IMR-90 (cell line): ENCODE data around the gene TIGIT. TPM values are rescaled to one million over a fixed set of nuclear protein-coding genes. Genes with fewer than 3 reads are reported as not detected.

Source experiments
- ATAC-seq: fragments of 200-7000 bp; cut with Tn5 transposase; 2 replicates; pipeline ENCODE4 v1.9.1; 2020; ENCODE audit warnings: low read depth, mild to moderate bottlenecking, moderate library complexity
- Bru-seq: library from RNA; stranded (reverse); fragments of 400-500 nt; gene quantifications from one replicate; lab custom pipeline; 2021; lab: Mats Ljungman, UMichigan
- BruChase-seq, 2 experiments: library from RNA; stranded (reverse); fragments of 400-500 nt; gene quantifications; one replicate each; lab custom pipeline; 2021; lab: Mats Ljungman, UMichigan
- BruUV-seq: library from RNA; stranded (reverse); fragments of 400-500 nt; replicated peaks from 2 replicates; lab custom pipeline; 2021; lab: Mats Ljungman, UMichigan
- CTCF ChIA-PET: fragments of 300-600 bp; formaldehyde crosslinking; extraction: SDS; loops from one replicate; lab custom pipeline; 2021; ENCODE audit warnings: antibody characterized with exemption; lab: Yijun Ruan, JAX
- POLR2A ChIA-PET: fragments of 300-600 bp; sonication (Branson Sonifier 250); formaldehyde crosslinking; loops from one replicate; lab custom pipeline; 2022; ENCODE audit warnings: antibody characterized with exemption; ENCODE audit not compliant: unreplicated experiment; lab: Charles Lee
- DNase-seq: peaks from one replicate; pipeline ENCODE4 v3.0.0; 2013
- H2AFZ ChIP-seq: replicated peaks from 2 replicates; pipeline ENCODE3; 2013; ENCODE audit warnings: low read length, mild to moderate bottlenecking; ENCODE audit not compliant: poor library complexity
- H2AK5ac ChIP-seq: 2 replicates; pipeline ENCODE4 v1.6.1; 2013; ENCODE audit warnings: low read depth, low read length, inconsistent platforms
- H2AK9ac ChIP-seq: replicated peaks from 2 replicates; pipeline ENCODE3; 2013; ENCODE audit warnings: mild to moderate bottlenecking, low read depth, low read length, moderate library complexity; ENCODE audit not compliant: poor library complexity
- H2BK120ac ChIP-seq: 2 replicates; pipeline ENCODE4 v1.6.1; 2013; ENCODE audit warnings: low read depth, low read length, inconsistent platforms
- H2BK15ac ChIP-seq: 3 replicates; pipeline ENCODE4 v1.6.1; 2013; ENCODE audit warnings: low read depth, low read length, inconsistent platforms
- H2BK20ac ChIP-seq: 2 replicates; pipeline ENCODE4 v1.6.1; 2013; ENCODE audit warnings: low read depth, mild to moderate bottlenecking, inconsistent platforms, low read length, moderate library complexity
- H2BK5ac ChIP-seq: 2 replicates; pipeline ENCODE4 v1.6.1; 2013; ENCODE audit warnings: mild to moderate bottlenecking, low read depth, low read length, inconsistent platforms; ENCODE audit not compliant: poor library complexity, severe bottlenecking
- H3K14ac ChIP-seq: replicated peaks from 2 replicates; pipeline ENCODE4 v1.6.1; 2013; ENCODE audit warnings: low read depth, low read length, inconsistent platforms
- H3K18ac ChIP-seq: 2 replicates; pipeline ENCODE4 v1.6.1; 2013; ENCODE audit warnings: low read depth, low read length, control low read depth
- H3K23ac ChIP-seq: 2 replicates; pipeline ENCODE4 v1.6.1; 2013; ENCODE audit warnings: low read depth, low read length, inconsistent platforms
- H3K27ac ChIP-seq: 2 replicates; pipeline ENCODE4 v1.5.1; 2013; ENCODE audit warnings: mild to moderate bottlenecking, control low read depth, low read length; ENCODE audit not compliant: insufficient read depth
- H3K27me3 ChIP-seq: 2 replicates; pipeline ENCODE4 v1.6.1; 2013; ENCODE audit warnings: low read length; ENCODE audit not compliant: control insufficient read depth, insufficient read depth
- H3K36me3 ChIP-seq: 2 replicates; pipeline ENCODE4 v1.6.1; 2013; ENCODE audit warnings: low read length, mixed read lengths; ENCODE audit not compliant: control insufficient read depth, insufficient read depth
- H3K4ac ChIP-seq: 2 replicates; pipeline ENCODE4 v1.6.1; 2013; ENCODE audit warnings: low read depth, low read length, inconsistent platforms
- H3K4me1 ChIP-seq: 2 replicates; pipeline ENCODE4 v1.6.1; 2013; ENCODE audit warnings: low read length, mixed read lengths; ENCODE audit not compliant: control insufficient read depth, insufficient read depth
- H3K4me2 ChIP-seq: 2 replicates; pipeline ENCODE4 v1.6.1; 2013; ENCODE audit warnings: low read depth, mild to moderate bottlenecking, control low read depth, low read length, moderate library complexity
- H3K4me3 ChIP-seq: 2 replicates; pipeline ENCODE4 v1.5.1; 2013; ENCODE audit warnings: low read depth, mild to moderate bottlenecking, control low read depth, low read length, moderate library complexity; ENCODE audit not compliant: insufficient read depth
- H3K56ac ChIP-seq: 2 replicates; pipeline ENCODE4 v1.6.1; 2013; ENCODE audit warnings: low read length, inconsistent platforms; ENCODE audit not compliant: insufficient read depth; ENCODE audit errors: extremely low read depth
- H3K79me1 ChIP-seq, 2 experiments: 2 replicates each; pipeline ENCODE4 v1.6.1; 2013; ENCODE audit warnings: low read length in 2 of 2, inconsistent platforms in 1 of 2, low read depth in 1 of 2
- H3K9ac ChIP-seq: 2 replicates; pipeline ENCODE4 v1.6.1; 2013; ENCODE audit warnings: low read depth, low read length, control low read depth
- H3K9me1 ChIP-seq: 2 replicates; pipeline ENCODE4 v1.6.1; 2013; ENCODE audit warnings: low read length, inconsistent platforms; ENCODE audit not compliant: insufficient read depth
- H3K9me3 ChIP-seq: 2 replicates; pipeline ENCODE4 v1.6.1; 2013; ENCODE audit warnings: low read length; ENCODE audit not compliant: control insufficient read depth, insufficient read depth
- H4K20me1 ChIP-seq: 2 replicates; pipeline ENCODE4 v1.6.1; 2013; ENCODE audit warnings: low read length, inconsistent platforms; ENCODE audit not compliant: insufficient read depth
- H4K5ac ChIP-seq: 2 replicates; pipeline ENCODE4 v1.6.1; 2013; ENCODE audit warnings: mild to moderate bottlenecking, low read depth, low read length, control low read depth
- H4K8ac ChIP-seq, 2 experiments: 2 replicates each; pipeline ENCODE4 v1.6.1; 2013; ENCODE audit warnings: low read depth in 2 of 2, low read length in 2 of 2, control low read depth in 1 of 2, inconsistent platforms in 1 of 2
- H4K91ac ChIP-seq: 2 replicates; pipeline ENCODE4 v1.6.1; 2013; ENCODE audit warnings: low read depth, low read length, inconsistent platforms; ENCODE audit not compliant: insufficient read depth
- BHLHE40 ChIP-seq: fragments of 150-350 bp; IDR thresholded peaks from 2 replicates; pipeline ENCODE4 v1.6.1; 2016; ENCODE audit warnings: mild to moderate bottlenecking, low read depth, low read length
- CHD1 ChIP-seq: IDR thresholded peaks from 2 replicates; pipeline ENCODE4 v1.6.1; 2012; ENCODE audit warnings: low read depth, low read length, improper control_type of control experiment
- ELK1 ChIP-seq: fragments of 150-350 bp; IDR thresholded peaks from 2 replicates; pipeline ENCODE4 v1.6.1; 2016; ENCODE audit warnings: low read depth, mild to moderate bottlenecking, low read length, moderate library complexity, borderline replicate concordance
- FOS ChIP-seq: fragments of 150-350 bp; IDR thresholded peaks from 2 replicates; pipeline ENCODE4 v1.6.1; 2016; ENCODE audit warnings: low read depth, low read length
- MAFK ChIP-seq: IDR thresholded peaks from 2 replicates; pipeline ENCODE4 v1.6.1; 2012; ENCODE audit warnings: low read depth, low read length, improper control_type of control experiment
- RAD21 ChIP-seq: IDR thresholded peaks from 2 replicates; pipeline ENCODE4 v1.6.1; 2012; ENCODE audit warnings: low read length, improper control_type of control experiment
- RCOR1 ChIP-seq: IDR thresholded peaks from 2 replicates; pipeline ENCODE4 v1.6.1; 2012; ENCODE audit warnings: mild to moderate bottlenecking, low read length, improper control_type of control experiment; ENCODE audit not compliant: insufficient replicate concordance
- WGBS, 2 experiments: methylation state at CpG; one replicate each; pipeline versions ENCODE4 v1.1.5 to v1.1.7; 2013; ENCODE audit warnings: missing lambda C conversion rate in 2 of 2; ENCODE audit not compliant: insufficient read length in 1 of 2; ENCODE audit errors: extremely low coverage in 2 of 2; 5-methylcytosine and 5-hydroxymethylcytosine counted together
- dilution Hi-C: fragments of 300-500 bp; cut with HindIII; formaldehyde crosslinking; loops from one replicate; pipeline ENCODE4 v1.14.3; 2018; ENCODE audit warnings: low sequenced_read_pairs; ENCODE audit not compliant: unreplicated experiment
- in situ Hi-C: fragments of 300-500 bp; cut with MboI; formaldehyde crosslinking; loops from 3 replicates; pipeline ENCODE4 v1.14.3; 2019; ENCODE audit warnings: low sequenced_read_pairs, inconsistent platforms, mixed read lengths
- intact Hi-C: fragments of 100-400 bp; cut with micrococcal nuclease; formaldehyde crosslinking; loops from 2 replicates; pipeline ENCODE4 v1.10.0; 2022
- long read RNA-seq: library from polyadenylated mRNA; unstranded; transcript quantifications from one replicate; pipeline ENCODE4 v2.0.0, GENCODE V29; 2021; ENCODE audit not compliant: unreplicated experiment
- polyA plus RNA-seq, 3 experiments: library from polyadenylated mRNA; depleted of rRNA; stranded (reverse); fragments of >200 nt; gene quantifications; 2 replicates each; pipeline ENCODE4 v1.2.3, GENCODE V29; 2012; ENCODE audit warnings: low replicate concordance in 1 of 3
- total RNA-seq: library from RNA; depleted of rRNA; stranded (reverse); fragments of >200 nt; gene quantifications from 2 replicates; pipeline ENCODE4 v1.2.3, GENCODE V29; 2012; rRNA removed
- TF ChIP-seq, protein P1 (sequence below): conservative IDR thresholded peaks from 2 replicates; pipeline ENCODE4 v1.5.1; 2012; ENCODE audit warnings: mild to moderate bottlenecking, low read depth, low read length, improper control_type of control experiment

Gene TIGIT
- not detected in 2 replicates for total RNA-seq
- polyA plus RNA-seq (2012; rRNA removed): not detected in 2 replicates
- not detected in 2 replicates for polyA plus RNA-seq (2012; cell fraction: cytosol; rRNA removed)
- not detected in 2 replicates for polyA plus RNA-seq (2012; cell fraction: nucleus; rRNA removed; ENCODE audit: low replicate concordance)
- Bru-seq, nascent RNA: not detected
- not detected for BruChase-seq, experiment 1, labeled RNA remaining after a 6-hour chase
- percentile 8 among the genes with signal in this experiment for BruChase-seq, experiment 2, labeled RNA remaining after a 2-hour chase
- long read RNA-seq: 0 reads

DNA sequence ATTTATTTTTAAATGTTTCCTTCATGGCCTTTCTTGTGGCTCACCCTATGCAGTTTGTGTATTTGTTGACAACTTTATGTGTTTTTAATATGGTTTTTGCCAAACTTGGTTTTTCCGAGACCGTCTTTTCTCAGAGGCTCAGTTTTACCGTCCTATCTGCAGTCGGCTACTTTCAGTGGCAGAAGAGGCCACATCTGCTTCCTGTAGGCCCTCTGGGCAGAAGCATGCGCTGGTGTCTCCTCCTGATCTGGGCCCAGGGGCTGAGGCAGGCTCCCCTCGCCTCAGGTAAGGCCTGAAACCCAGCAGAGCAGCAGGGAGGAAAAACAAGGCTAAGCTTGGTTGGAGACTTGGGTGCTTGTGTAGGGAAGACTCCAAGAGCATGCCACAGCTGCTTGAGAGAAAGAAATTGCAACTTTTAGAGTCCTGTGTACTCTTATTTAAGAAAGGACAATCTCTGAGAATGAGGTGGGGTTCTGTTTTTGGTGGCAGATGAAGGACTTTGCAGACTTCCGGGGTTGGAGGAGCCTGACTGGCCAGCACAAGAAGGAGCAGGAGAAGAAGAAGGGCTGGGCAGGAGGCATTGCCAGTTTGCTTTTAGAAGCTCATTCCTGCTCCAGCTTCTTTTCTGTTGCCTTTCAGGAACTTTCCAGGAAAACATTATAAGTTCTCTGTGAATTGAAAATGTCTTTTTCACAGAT, at the start of gene TIGIT:
TIGIT (plus strand) TSS at position 191 of the 698 bp plus-strand sequence; CDS start at position 225, 34 bp downstream.
- H4K8ac ChIP-seq: no peak within 1 kb of the TSS
- no peak within 1 kb of the TSS for H2BK15ac ChIP-seq
- no peak within 1 kb of the TSS for H3K4ac ChIP-seq
- no peaks in the 10 kb centered on the region for H3K9me3 ChIP-seq
- no peak within 1 kb of the TSS for H2BK120ac ChIP-seq
- no peaks in the 10 kb centered on the region for H4K20me1 ChIP-seq
- intact Hi-C loops: loop anchor here (5.0 kb wide), 1 partner anchor 123 kb away; no protein-coding TSS in a partner anchor
- no TSS peak for BruUV-seq
- H3K14ac ChIP-seq: no peak within 1 kb of the TSS
- no peak within 1 kb of the TSS for H3K23ac ChIP-seq
- ChIA-PET CTCF (interaction anchor here (1.1 kb wide), 1 partner anchor 139 kb away, joined by 3 read pairs; no protein-coding TSS in a partner anchor), POLR2A (no interaction called here)
- H3K79me1 ChIP-seq: no peaks in the 10 kb centered on the region
- no peak within 1 kb of the TSS for H2BK5ac ChIP-seq
- H3K4me3 ChIP-seq: no peak within 1 kb of the TSS
- no peak within 1 kb of the TSS for H3K27ac ChIP-seq
- ATAC-seq (no peak), DNase-seq (no peak)
- H3K4me1 ChIP-seq: no peaks in the 10 kb centered on the region
- WGBS, 2 experiments: 57% methylated on average over 1 of the region's 7 CpGs; no CpG with 5 or more reads in 1 of the 2 experiments
- peaks cover 2% of the 10 kb centered on the region; the same call in 1 of the 2 replicates for H3K9me1 ChIP-seq
- H2AK5ac ChIP-seq: no peak within 1 kb of the TSS
- H2AK9ac ChIP-seq: no peak within 1 kb of the TSS
- in situ Hi-C loops: no loop called here
- no peak for TF ChIP-seq RCOR1
- TF ChIP-seq ELK1: no peak
- TF ChIP-seq RAD21: no peak
- TF ChIP-seq FOS: no peak
- no peak for TF ChIP-seq CHD1
- no peak for TF ChIP-seq BHLHE40
- TF ChIP-seq MAFK: no peak
- TF ChIP-seq, protein P1, sequence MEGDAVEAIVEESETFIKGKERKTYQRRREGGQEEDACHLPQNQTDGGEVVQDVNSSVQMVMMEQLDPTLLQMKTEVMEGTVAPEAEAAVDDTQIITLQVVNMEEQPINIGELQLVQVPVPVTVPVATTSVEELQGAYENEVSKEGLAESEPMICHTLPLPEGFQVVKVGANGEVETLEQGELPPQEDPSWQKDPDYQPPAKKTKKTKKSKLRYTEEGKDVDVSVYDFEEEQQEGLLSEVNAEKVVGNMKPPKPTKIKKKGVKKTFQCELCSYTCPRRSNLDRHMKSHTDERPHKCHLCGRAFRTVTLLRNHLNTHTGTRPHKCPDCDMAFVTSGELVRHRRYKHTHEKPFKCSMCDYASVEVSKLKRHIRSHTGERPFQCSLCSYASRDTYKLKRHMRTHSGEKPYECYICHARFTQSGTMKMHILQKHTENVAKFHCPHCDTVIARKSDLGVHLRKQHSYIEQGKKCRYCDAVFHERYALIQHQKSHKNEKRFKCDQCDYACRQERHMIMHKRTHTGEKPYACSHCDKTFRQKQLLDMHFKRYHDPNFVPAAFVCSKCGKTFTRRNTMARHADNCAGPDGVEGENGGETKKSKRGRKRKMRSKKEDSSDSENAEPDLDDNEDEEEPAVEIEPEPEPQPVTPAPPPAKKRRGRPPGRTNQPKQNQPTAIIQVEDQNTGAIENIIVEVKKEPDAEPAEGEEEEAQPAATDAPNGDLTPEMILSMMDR: no peak
- dilution Hi-C loops: no loop called here
- no peak within 1 kb of the TSS for H3K18ac ChIP-seq
- no peak within 1 kb of the TSS for H3K9ac ChIP-seq
- H2AFZ ChIP-seq: no peak within 1 kb of the TSS
- no peaks in the 10 kb centered on the region for H3K36me3 ChIP-seq
- H4K91ac ChIP-seq: no peak within 1 kb of the TSS
- no peak within 1 kb of the TSS for H4K5ac ChIP-seq
- peaks cover 14% of the 10 kb centered on the region for H3K27me3 ChIP-seq
- H3K4me2 ChIP-seq: no peak within 1 kb of the TSS
- H3K56ac ChIP-seq: no peak within 1 kb of the TSS
- H2BK20ac ChIP-seq: no peak within 1 kb of the TSS
